Measurements from ENCODE around the gene GNPDA1. TPM values are rescaled to one million over a fixed set of nuclear protein-coding genes. Genes with fewer than 3 reads are reported as not detected.

Gene GNPDA1
- total and polyA plus RNA-seq, 2 donors = 32.9 to 39.4 TPM

DNA sequence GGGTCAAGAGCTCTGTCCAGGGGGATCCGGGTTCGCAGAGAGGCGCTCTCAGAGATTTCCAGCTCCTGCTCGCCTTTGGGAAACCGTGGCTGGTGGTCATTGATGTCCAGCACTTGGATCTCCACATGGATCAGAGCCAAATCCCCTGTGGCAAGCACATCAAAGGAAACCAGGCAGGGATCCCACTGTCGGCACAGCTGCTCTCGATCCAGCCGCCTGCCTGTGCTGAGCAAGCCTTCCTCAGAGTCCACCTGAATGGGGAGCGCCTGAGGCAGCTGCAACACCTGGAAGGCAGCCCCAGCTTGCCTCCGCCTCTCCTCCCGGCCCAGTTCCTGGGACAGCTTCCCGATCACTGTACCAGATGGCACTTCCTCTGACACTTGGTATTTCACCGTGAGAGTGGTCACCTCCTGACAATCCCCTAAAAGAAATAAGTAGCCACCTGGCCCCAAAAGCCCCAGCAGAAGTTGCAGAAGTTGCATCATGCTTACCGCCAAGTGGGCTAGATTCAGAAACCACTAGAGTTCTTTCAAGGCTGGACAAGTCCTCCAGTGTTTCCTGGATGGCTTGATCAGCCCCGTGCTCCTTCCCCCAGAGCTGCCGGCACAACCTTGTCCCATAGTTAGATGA is 55.3 kb downstream of the GNPDA1 start:
- Histone ChIP-seq H3K36me3 (ENCODE audit: control insufficient read depth in 2 of 2, insufficient read depth in 2 of 2, low read length in 1 of 2) (no peaks in the 10 kb centered on the region), H3K27ac (ENCODE audit: low read depth in 1 of 2, low read length in 1 of 2) (peak overlapping the region in 1 of 2 donors; percentile 7), H3K4me3 (ENCODE audit: low read length in 2 of 2) (no peak overlapping the region), H3K9me3 (ENCODE audit: control insufficient read depth in 2 of 2, insufficient read depth in 1 of 2, low read length in 1 of 2) (peaks cover 0 to 2% of the 10 kb centered on the region in 2 donors), H3K4me1 (ENCODE audit: control insufficient read depth in 2 of 2, insufficient read depth in 2 of 2, low read length in 2 of 2) (peaks cover 13 to 38% of the 10 kb centered on the region in 2 donors), H3K27me3 (ENCODE audit: control insufficient read depth in 2 of 2, insufficient read depth in 1 of 2, low read length in 1 of 2) (no peaks in the 10 kb centered on the region)
- 72% methylated on average over 16 of the region's 16 CpGs for WGBS
- no peak for DNase-seq (ENCODE audit: low read depth in 6 of 9, low spot score in 9 of 9)

DNA sequence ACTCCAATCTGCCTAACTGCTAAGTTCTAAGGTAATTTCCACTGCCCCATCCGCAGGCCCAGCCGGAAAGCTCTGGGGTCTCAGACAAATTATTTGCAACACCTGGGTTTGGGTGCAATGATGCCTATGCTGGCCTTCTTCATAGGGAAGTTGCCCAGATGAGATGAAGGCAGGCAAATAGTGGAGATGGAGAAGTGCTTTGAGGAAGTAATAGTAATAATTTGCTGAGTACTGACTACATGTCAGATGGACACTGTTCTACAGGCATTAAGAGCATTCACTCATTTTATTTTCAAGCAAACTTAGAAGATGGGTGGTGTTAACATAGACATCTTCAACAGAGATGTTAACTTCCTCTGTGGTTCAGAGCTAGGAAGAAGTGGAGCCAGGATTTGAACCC is 58.6 kb downstream of the GNPDA1 start:
- WGBS = 97% methylated on average over 2 of the region's 2 CpGs
- H3K4me1 ChIP-seq (ENCODE audit: control insufficient read depth in 2 of 2, insufficient read depth in 2 of 2, low read length in 2 of 2) = peaks cover 4 to 22% of the 10 kb centered on the region in 2 donors
- no peak overlapping the region for H3K4me3 ChIP-seq (ENCODE audit: low read length in 2 of 2)
- no peaks in the 10 kb centered on the region for H3K36me3 ChIP-seq (ENCODE audit: control insufficient read depth in 2 of 2, insufficient read depth in 2 of 2, low read length in 1 of 2)
- H3K27ac ChIP-seq (ENCODE audit: low read depth in 1 of 2, low read length in 1 of 2) = no peak overlapping the region
- no peak for DNase-seq (ENCODE audit: low read depth in 6 of 9, low spot score in 9 of 9)
- H3K27me3 ChIP-seq (ENCODE audit: control insufficient read depth in 2 of 2, insufficient read depth in 1 of 2, low read length in 1 of 2) = no peaks in the 10 kb centered on the region
- H3K9me3 ChIP-seq (ENCODE audit: control insufficient read depth in 2 of 2, insufficient read depth in 1 of 2, low read length in 1 of 2) = peaks cover 0 to 2% of the 10 kb centered on the region in 2 donors

DNA sequence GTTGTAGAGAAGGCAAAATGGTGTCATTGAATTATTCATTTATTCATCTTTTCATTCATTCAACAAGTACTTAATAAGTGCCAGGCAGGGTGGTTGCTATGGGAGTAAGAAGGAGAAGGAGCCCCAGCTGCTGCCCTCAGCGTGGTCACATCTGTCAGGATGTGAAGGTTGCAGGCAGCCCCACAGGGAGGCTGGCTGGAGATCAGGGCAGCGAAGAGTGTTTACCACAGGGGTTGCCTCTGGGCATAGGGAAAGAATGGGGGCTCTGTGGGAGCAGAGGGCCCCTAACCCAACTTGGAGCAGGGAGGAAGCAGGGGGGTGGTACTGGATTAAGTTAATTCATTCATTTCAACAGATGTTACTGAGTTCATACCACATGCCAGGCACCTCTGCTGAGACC is 60.8 kb downstream of the GNPDA1 start:
- no peak overlapping the region for H3K4me3 ChIP-seq (ENCODE audit: low read length in 2 of 2)
- no peaks in the 10 kb centered on the region for H3K36me3 ChIP-seq (ENCODE audit: control insufficient read depth in 2 of 2, insufficient read depth in 2 of 2, low read length in 1 of 2)
- 44% methylated on average over 2 of the region's 2 CpGs for WGBS
- DNase-seq (ENCODE audit: low read depth in 6 of 9, low spot score in 9 of 9) = no peak
- H3K27me3 ChIP-seq (ENCODE audit: control insufficient read depth in 2 of 2, insufficient read depth in 1 of 2, low read length in 1 of 2) = no peaks in the 10 kb centered on the region
- no peak overlapping the region for H3K27ac ChIP-seq (ENCODE audit: low read depth in 1 of 2, low read length in 1 of 2)
- H3K9me3 ChIP-seq (ENCODE audit: control insufficient read depth in 2 of 2, insufficient read depth in 1 of 2, low read length in 1 of 2) = no peaks in the 10 kb centered on the region
- H3K4me1 ChIP-seq (ENCODE audit: control insufficient read depth in 2 of 2, insufficient read depth in 2 of 2, low read length in 2 of 2) = peaks cover 0 to 7% of the 10 kb centered on the region in 2 donors

DNA sequence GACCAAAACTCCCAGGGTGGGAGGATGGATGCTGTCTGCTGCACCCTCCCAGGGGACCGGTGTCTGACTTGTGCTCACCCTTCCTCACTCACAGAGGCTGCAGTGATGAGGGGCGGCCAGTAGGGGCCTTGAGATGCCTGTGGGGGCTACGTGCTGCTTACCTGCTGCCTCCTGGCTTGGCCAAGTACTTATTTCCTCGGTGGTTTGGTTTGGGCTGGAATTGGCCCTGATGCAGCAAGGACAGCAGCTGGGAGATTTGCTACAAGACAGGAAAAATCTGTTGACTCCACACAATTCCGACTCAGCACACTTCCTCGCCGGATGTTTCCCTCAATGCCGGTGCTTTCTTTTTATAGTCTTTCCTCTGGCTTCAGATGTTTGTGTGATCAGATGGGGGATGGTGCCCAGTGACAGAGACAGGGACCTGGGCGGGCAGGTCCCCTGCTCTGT is 61.5 kb downstream of the GNPDA1 start:
- WGBS = 48% methylated on average over 9 of the region's 9 CpGs

More for the DNA sequence above, 61.5 kb downstream of the GNPDA1 start:
- peak in 3 of 9 donors; percentile 36 to 68 (median 57) for DNase-seq (ENCODE audit: low read depth in 6 of 9, low spot score in 9 of 9)
- H3K4me1 ChIP-seq (ENCODE audit: control insufficient read depth in 2 of 2, insufficient read depth in 2 of 2, low read length in 2 of 2) = peaks cover 0 to 7% of the 10 kb centered on the region in 2 donors
- H3K27ac ChIP-seq (ENCODE audit: low read depth in 1 of 2, low read length in 1 of 2) = no peak overlapping the region
- no peaks in the 10 kb centered on the region for H3K9me3 ChIP-seq (ENCODE audit: control insufficient read depth in 2 of 2, insufficient read depth in 1 of 2, low read length in 1 of 2)
- no peaks in the 10 kb centered on the region for H3K36me3 ChIP-seq (ENCODE audit: control insufficient read depth in 2 of 2, insufficient read depth in 2 of 2, low read length in 1 of 2)
- H3K4me3 ChIP-seq (ENCODE audit: low read length in 2 of 2) = no peak overlapping the region
- H3K27me3 ChIP-seq (ENCODE audit: control insufficient read depth in 2 of 2, insufficient read depth in 1 of 2, low read length in 1 of 2) = no peaks in the 10 kb centered on the region

Other genes starting within 250 kb of the GNPDA1 start
- 1.9 TPM for gene PCDH1, start 134.6 kb downstream of the GNPDA1 start, total RNA-seq
- 5.1 TPM for gene PCDH1, start 134.6 kb downstream of the GNPDA1 start, polyA plus RNA-seq
- 42.3 TPM for gene DELE1, start 89.2 kb downstream of the GNPDA1 start, total RNA-seq
- gene DELE1, start 89.2 kb downstream of the GNPDA1 start, polyA plus RNA-seq = 41.5 TPM
- 3.4 TPM for gene PCDH12, start 54.8 kb downstream of the GNPDA1 start, total RNA-seq
- gene PCDH12, start 54.8 kb downstream of the GNPDA1 start, polyA plus RNA-seq = 0.52 TPM
- 42.6 TPM for gene RNF14, start 43.9 kb downstream of the GNPDA1 start, total RNA-seq
- gene RNF14, start 43.9 kb downstream of the GNPDA1 start, polyA plus RNA-seq = 31.9 TPM
- gene NDFIP1, start 95.8 kb upstream of the GNPDA1 start, total RNA-seq = 39.7 TPM
- gene NDFIP1, start 95.8 kb upstream of the GNPDA1 start, polyA plus RNA-seq = 121 TPM